ENCODE results near the gene SNAP47.

The SNAP47 gene

DNA sequence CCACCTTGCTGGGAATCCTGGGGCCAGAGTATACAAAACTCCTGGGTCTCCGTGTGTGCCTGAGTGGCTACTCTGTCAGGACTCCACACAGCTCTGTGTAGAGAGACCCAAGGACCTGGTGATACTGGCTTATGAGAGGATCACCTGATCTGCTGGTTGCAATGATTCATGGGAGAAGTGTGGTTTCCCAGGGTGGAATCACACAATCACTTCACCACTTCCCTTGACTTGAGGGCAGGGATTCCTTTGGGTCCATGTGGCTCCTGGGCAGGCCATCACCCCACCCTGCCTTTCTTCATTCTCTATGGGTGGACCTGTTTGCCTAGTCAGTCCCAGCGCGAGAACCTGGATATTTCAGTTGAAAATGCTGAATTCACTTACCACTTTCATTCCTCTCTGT lies 93.6 kb downstream of the SNAP47 start:
- no peak overlapping the region for H3K27ac ChIP-seq (ENCODE audit: low read length)
- no peaks in the 10 kb centered on the region for H3K79me2 ChIP-seq (ENCODE audit: low read length)
- H3K27me3 ChIP-seq (replicated peaks; ENCODE audit: insufficient read depth, low read length), result no peaks in the 10 kb centered on the region
- H3K9me3 ChIP-seq (replicated peaks; ENCODE audit: insufficient read depth, low read length), result no peaks in the 10 kb centered on the region
- H3K9me2 ChIP-seq (replicated peaks; ENCODE audit: insufficient read depth, low read length), result no peaks in the 10 kb centered on the region
- H3K4me2 ChIP-seq (ENCODE audit: low read depth, low read length), result no peak overlapping the region
- no peak overlapping the region for H2AFZ ChIP-seq (ENCODE audit: low read length)
- H3F3A ChIP-seq (ENCODE audit: insufficient read depth, low read length), result no peaks in the 10 kb centered on the region
- DNase-seq, result no peak
- no peak overlapping the region for H3K4me3 ChIP-seq (ENCODE audit: low read length)
- no peak overlapping the region for H3K9ac ChIP-seq (ENCODE audit: low read length)
- H3K36me3 ChIP-seq (replicated peaks; ENCODE audit: insufficient read depth, low read length), result no peaks in the 10 kb centered on the region
- no peaks in the 10 kb centered on the region for H3K4me1 ChIP-seq (ENCODE audit: low read length)
- no peaks in the 10 kb centered on the region for H4K20me1 ChIP-seq (ENCODE audit: insufficient read depth, low read length)
- no peak for TF ChIP-seq EZH2phosphoT487 (IDR thresholded peaks at IDR 0.05; ENCODE audit: low read length)
- TF ChIP-seq, protein P1, sequence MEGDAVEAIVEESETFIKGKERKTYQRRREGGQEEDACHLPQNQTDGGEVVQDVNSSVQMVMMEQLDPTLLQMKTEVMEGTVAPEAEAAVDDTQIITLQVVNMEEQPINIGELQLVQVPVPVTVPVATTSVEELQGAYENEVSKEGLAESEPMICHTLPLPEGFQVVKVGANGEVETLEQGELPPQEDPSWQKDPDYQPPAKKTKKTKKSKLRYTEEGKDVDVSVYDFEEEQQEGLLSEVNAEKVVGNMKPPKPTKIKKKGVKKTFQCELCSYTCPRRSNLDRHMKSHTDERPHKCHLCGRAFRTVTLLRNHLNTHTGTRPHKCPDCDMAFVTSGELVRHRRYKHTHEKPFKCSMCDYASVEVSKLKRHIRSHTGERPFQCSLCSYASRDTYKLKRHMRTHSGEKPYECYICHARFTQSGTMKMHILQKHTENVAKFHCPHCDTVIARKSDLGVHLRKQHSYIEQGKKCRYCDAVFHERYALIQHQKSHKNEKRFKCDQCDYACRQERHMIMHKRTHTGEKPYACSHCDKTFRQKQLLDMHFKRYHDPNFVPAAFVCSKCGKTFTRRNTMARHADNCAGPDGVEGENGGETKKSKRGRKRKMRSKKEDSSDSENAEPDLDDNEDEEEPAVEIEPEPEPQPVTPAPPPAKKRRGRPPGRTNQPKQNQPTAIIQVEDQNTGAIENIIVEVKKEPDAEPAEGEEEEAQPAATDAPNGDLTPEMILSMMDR (IDR thresholded peaks at IDR 0.05; ENCODE audit: low read length), result no peak
- TF ChIP-seq EZH2 (optimal IDR thresholded peaks at IDR 0.05; ENCODE audit: low read depth, low read length), result no peak

Data from MM.1S (cell line).